SU-DHL-6 (cell line): Measurements from ENCODE around the gene TBX19.

ENCODE experiments used
- H2AFZ ChIP-seq: fragments of 200-600 bp; sonication (generic); 2 replicates; pipeline ENCODE4 v1.6.1; 2014; ENCODE audit warnings: low read depth, mild to moderate bottlenecking, moderate library complexity, mixed read lengths, antibody characterized with exemption, low read length; ENCODE audit not compliant: severe bottlenecking
- H3F3A ChIP-seq: fragments of 200-600 bp; shearing (Covaris generic); 2 replicates; pipeline ENCODE4 v1.6.0; 2016; ENCODE audit warnings: antibody characterized with exemption, mild to moderate bottlenecking; ENCODE audit not compliant: insufficient read depth
- H3K27ac ChIP-seq: fragments of 200-600 bp; sonication (generic); 2 replicates; pipeline ENCODE4 v1.5.1; 2016; ENCODE audit warnings: low read depth, mild to moderate bottlenecking, low read length, moderate library complexity, mixed read lengths
- H3K27me3 ChIP-seq: fragments of 200-600 bp; sonication (generic), shearing (Covaris generic); 2 replicates; pipeline ENCODE4 v1.6.0; 2014; ENCODE audit warnings: mild to moderate bottlenecking, low read length
- H3K36me3 ChIP-seq: fragments of 200-600 bp; sonication (generic); 2 replicates; pipeline ENCODE4 v1.6.1; 2014; ENCODE audit warnings: mild to moderate bottlenecking, low read length, mixed read lengths
- H3K4me2 ChIP-seq: fragments of 300-600, 200-600 bp; shearing (Covaris generic), sonication (generic); 2 replicates; pipeline ENCODE4 v1.6.0; 2014; ENCODE audit warnings: low read length, low read depth, mild to moderate bottlenecking; ENCODE audit not compliant: poor library complexity, severe bottlenecking
- H3K4me3 ChIP-seq: fragments of 200-600 bp; sonication (generic); 2 replicates; pipeline ENCODE4 v1.5.1; 2014; ENCODE audit warnings: antibody characterized with exemption, low read length, mild to moderate bottlenecking, mixed read lengths; ENCODE audit not compliant: insufficient read depth, poor library complexity, severe bottlenecking
- H3K79me2 ChIP-seq: fragments of 200-600 bp; sonication (generic); 2 replicates; pipeline ENCODE4 v1.6.1; 2014; ENCODE audit warnings: mild to moderate bottlenecking, low read length, moderate library complexity; ENCODE audit not compliant: insufficient read depth
- H3K9ac ChIP-seq: fragments of 200-600 bp; sonication (generic); 2 replicates; pipeline ENCODE4 v1.7.0; 2014; ENCODE audit warnings: mild to moderate bottlenecking, low read length
- H3K9me2 ChIP-seq: fragments of 200-600 bp; sonication (generic); replicated peaks from 2 replicates; pipeline ENCODE4 v1.6.1; 2014; ENCODE audit warnings: low read length; ENCODE audit not compliant: insufficient read depth
- H3K9me3 ChIP-seq: fragments of 200-600 bp; sonication (generic); 2 replicates; pipeline ENCODE4 v1.6.1; 2014; ENCODE audit warnings: low read length, mixed read lengths; ENCODE audit not compliant: insufficient read depth
- H4K20me1 ChIP-seq: fragments of 200-600 bp; sonication (generic); 2 replicates; pipeline ENCODE4 v1.6.1; 2014; ENCODE audit warnings: low read depth, mild to moderate bottlenecking, antibody characterized with exemption, low read length, moderate library complexity, mixed read lengths
- EZH2phosphoT487 ChIP-seq: fragments of 200-600 bp; sonication (generic), shearing (Covaris generic); conservative IDR thresholded peaks from 2 replicates; pipeline ENCODE4 v1.6.1; 2018; ENCODE audit warnings: mild to moderate bottlenecking, antibody characterized with exemption, low read length, moderate library complexity, mixed read lengths
- TF ChIP-seq, protein P1 (sequence below): fragments of 200-600 bp; sonication (generic); IDR thresholded peaks from one replicate; pipeline ENCODE4 v1.5.1; 2017; ENCODE audit warnings: antibody characterized with exemption, mild to moderate bottlenecking, low read length, moderate library complexity; ENCODE audit not compliant: insufficient read depth, poor library complexity, severe bottlenecking

The TBX19 gene

DNA sequence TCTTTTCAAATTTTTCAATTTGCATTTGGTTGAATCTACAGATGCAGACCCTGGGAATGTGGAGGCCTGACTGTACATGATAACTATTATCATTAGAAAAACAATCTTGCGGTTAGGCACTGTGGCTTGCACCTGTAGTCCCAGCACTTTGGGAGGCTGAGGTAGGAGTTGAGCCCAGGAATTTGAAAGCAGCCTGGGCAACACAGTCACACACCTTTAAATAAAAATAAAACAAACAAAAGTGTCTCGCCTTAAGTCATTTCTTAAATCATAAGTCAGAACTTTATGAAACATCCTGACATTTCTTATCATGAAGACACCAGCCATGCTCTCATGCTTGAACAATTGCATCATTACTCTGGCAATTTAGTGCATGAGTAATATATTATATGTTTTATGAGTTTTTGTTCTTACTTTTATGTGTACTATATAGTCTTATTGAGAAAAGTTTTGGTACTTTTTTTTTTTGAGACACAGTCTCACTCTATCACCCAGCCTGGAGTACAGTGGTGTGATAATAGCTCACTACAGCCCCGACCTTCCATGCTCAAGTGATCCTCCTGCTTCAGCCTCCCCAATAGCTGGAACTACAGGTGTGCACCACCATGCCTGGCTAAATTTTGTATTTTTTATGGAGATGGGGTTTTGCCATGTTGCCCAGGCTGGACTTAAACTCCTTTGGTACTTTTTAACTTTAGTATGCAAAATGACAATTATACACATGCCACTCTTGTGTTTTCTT is 7.8 kb downstream of the TBX19 start:
- no peaks in the 10 kb centered on the region for H3K36me3 ChIP-seq
- H2AFZ ChIP-seq: no peak overlapping the region
- no peaks in the 10 kb centered on the region for H4K20me1 ChIP-seq
- no peak overlapping the region for H3K27ac ChIP-seq
- H3K9me3 ChIP-seq: no peaks in the 10 kb centered on the region
- H3F3A ChIP-seq: no peaks in the 10 kb centered on the region
- H3K4me2 ChIP-seq: no peak overlapping the region
- H3K4me3 ChIP-seq: no peak overlapping the region
- TF ChIP-seq, protein P1, sequence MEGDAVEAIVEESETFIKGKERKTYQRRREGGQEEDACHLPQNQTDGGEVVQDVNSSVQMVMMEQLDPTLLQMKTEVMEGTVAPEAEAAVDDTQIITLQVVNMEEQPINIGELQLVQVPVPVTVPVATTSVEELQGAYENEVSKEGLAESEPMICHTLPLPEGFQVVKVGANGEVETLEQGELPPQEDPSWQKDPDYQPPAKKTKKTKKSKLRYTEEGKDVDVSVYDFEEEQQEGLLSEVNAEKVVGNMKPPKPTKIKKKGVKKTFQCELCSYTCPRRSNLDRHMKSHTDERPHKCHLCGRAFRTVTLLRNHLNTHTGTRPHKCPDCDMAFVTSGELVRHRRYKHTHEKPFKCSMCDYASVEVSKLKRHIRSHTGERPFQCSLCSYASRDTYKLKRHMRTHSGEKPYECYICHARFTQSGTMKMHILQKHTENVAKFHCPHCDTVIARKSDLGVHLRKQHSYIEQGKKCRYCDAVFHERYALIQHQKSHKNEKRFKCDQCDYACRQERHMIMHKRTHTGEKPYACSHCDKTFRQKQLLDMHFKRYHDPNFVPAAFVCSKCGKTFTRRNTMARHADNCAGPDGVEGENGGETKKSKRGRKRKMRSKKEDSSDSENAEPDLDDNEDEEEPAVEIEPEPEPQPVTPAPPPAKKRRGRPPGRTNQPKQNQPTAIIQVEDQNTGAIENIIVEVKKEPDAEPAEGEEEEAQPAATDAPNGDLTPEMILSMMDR: no peak
- TF ChIP-seq EZH2phosphoT487: no peak
- no peak overlapping the region for H3K9ac ChIP-seq
- H3K9me2 ChIP-seq: no peaks in the 10 kb centered on the region
- H3K27me3 ChIP-seq: no peaks in the 10 kb centered on the region
- no peaks in the 10 kb centered on the region for H3K79me2 ChIP-seq

DNA sequence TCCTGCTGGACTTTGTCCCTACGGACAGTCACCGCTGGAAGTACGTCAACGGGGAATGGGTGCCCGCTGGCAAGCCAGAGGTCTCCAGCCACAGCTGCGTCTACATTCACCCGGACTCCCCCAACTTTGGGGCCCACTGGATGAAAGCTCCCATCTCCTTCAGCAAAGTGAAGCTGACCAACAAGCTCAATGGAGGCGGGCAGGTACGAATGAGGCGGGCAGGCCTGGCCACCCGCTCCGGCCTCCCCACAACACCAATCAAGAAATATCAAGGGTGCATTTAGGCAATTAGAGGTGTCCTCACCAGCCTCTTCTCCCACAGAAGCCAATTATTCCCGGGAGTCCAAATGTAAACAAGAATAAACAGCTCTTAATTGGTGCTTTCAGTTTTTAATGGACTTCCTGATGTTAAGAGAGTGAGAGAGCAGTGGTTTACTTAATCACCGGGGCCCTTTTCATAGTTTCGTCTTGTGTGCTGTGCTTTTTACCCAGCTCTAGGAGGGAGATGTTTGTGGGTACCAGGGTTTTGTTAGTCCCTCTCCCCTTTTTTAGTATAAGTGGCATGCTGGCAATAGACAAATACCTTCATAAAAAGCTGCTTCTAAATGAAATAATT is 10.7 kb downstream of the TBX19 start:
- Histone ChIP-seq H3K4me2 (no peak overlapping the region), H3K9me2 (no peaks in the 10 kb centered on the region), H3F3A (no peaks in the 10 kb centered on the region), H2AFZ (no peak overlapping the region), H3K9me3 (no peaks in the 10 kb centered on the region), H4K20me1 (no peaks in the 10 kb centered on the region), H3K79me2 (no peaks in the 10 kb centered on the region), H3K9ac (no peak overlapping the region), H3K36me3 (no peaks in the 10 kb centered on the region), H3K4me3 (no peak overlapping the region), H3K27me3 (no peaks in the 10 kb centered on the region), H3K27ac (no peak overlapping the region)
- TF ChIP-seq EZH2phosphoT487: no peak
- TF ChIP-seq, protein P1: no peak

DNA sequence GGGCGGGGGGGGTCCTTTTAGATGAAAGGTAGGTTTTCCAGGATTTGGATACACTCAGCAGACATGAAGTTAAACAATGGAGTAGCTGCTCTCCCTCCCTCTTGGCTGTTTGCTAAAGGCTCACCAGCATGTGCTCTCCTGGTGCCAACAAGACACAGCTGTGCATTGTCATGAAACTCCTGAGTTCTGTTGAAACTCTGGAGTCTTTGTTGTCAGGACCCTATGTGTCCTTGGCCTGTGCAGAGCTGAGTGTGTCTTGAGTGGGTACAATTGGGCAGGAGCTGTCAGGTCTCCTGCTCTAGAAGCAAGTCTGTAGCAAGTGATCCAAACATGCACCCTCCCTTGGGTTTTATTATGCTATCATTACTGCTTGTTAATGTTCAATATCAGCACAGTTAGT is 12.7 kb downstream of the TBX19 start:
- Histone ChIP-seq H3F3A (no peaks in the 10 kb centered on the region), H3K9me2 (no peaks in the 10 kb centered on the region), H4K20me1 (no peaks in the 10 kb centered on the region), H3K9me3 (no peaks in the 10 kb centered on the region), H3K27me3 (no peaks in the 10 kb centered on the region), H3K79me2 (no peaks in the 10 kb centered on the region), H2AFZ (no peak overlapping the region), H3K36me3 (no peaks in the 10 kb centered on the region), H3K4me3 (no peak overlapping the region), H3K9ac (no peak overlapping the region), H3K27ac (no peak overlapping the region), H3K4me2 (no peak overlapping the region)
- TF ChIP-seq EZH2phosphoT487: no peak
- TF ChIP-seq, protein P1: no peak
